PC-3 (cell line): ENCODE data around the gene CIB4.

Source experiments
- CTCF ChIP-seq: fragments of 300-600 bp; sonication (generic); conservative IDR thresholded peaks from 2 replicates; pipeline ENCODE4 v1.5.1; 2017; ENCODE audit warnings: antibody characterized with exemption, low read depth, mild to moderate bottlenecking, low read length
- EZH2 ChIP-seq: fragments of 300-600 bp; sonication (generic); IDR thresholded peaks from one replicate; pipeline ENCODE4 v1.6.1; 2017; ENCODE audit warnings: antibody characterized with exemption, mild to moderate bottlenecking, low read length; ENCODE audit not compliant: unreplicated experiment
- EZH2phosphoT487 ChIP-seq: fragments of 300-600 bp; sonication (generic); IDR thresholded peaks from 2 replicates; pipeline ENCODE4 v1.6.1; 2018; ENCODE audit warnings: mild to moderate bottlenecking, antibody characterized with exemption, low read length, borderline replicate concordance

- TF ChIP-seq CTCF: peak; percentile 4; the same call in 1 of the 2 replicates
- no peak for TF ChIP-seq EZH2
- TF ChIP-seq EZH2phosphoT487: no peak
Measured at GRCh38 chr2:26578113-26578458, 63.1 kb downstream of the CIB4 start.
